Measurements from ENCODE around the gene ALKBH7. TPM values are rescaled to one million over a fixed set of nuclear protein-coding genes. Genes with fewer than 3 reads are reported as not detected.

Gene ALKBH7
- total and polyA plus RNA-seq, 2 of the 13 experiments (the other 11 are each of a cell fraction or from before 2014, with no cell fraction given), result 29.6 to 45.9 TPM

DNA sequence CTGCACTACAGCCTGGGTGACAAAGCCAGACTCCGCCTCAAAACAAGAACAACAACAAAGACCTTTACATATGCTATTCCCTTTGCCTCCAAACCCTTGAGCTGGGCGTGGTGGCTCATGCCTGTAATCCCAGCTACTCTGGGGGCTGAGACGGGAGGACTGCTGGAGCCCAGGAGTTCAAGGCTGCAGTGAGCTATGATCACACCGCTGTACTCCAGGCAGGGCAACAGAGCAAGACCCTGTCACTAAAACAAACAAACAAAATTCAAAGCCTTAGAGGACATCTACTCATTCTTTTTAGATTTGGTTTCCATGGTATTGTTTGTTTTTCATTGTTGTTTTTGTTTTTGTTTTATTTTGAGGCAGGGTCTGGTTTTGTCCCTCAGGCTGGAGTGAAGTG, 47.0 kb upstream of the ALKBH7 start:
- Histone ChIP-seq H3K9me3 (ENCODE audit: low read length) (no peaks in the 10 kb centered on the region), H3K79me2 (ENCODE audit: insufficient read depth, low read length) (no peaks in the 10 kb centered on the region), H3K36me3 (replicated peaks in 1 of 2; ENCODE audit: control insufficient read depth in 1 of 2, insufficient read depth in 2 of 2, low read length in 2 of 2) (no peaks in the 10 kb centered on the region), H3K4me2 (ENCODE audit: low read depth, low read length) (no peak overlapping the region), H3K4me3 (replicated peaks in 1 of 3; ENCODE audit: insufficient read depth in 1 of 3, low read depth in 2 of 3, low read length in 3 of 3) (no peak overlapping the region), H3K9ac (ENCODE audit: insufficient read depth, low read depth, low read length) (no peak overlapping the region), H3K4me1 (ENCODE audit: insufficient read depth, low read length) (no peaks in the 10 kb centered on the region), H3K27me3 (ENCODE audit: control insufficient read depth in 1 of 2, insufficient read depth in 2 of 2, low read length in 2 of 2) (peaks cover 0 to 6% of the 10 kb centered on the region in 2 experiments; a peak in 3 of 5 replicates), H4K20me1 (ENCODE audit: insufficient read depth, low read length) (no peaks in the 10 kb centered on the region), H2AFZ (ENCODE audit: low read length) (no peak overlapping the region), H3K27ac (ENCODE audit: extremely low read length, insufficient read depth, low read length) (no peak overlapping the region)
- FAIRE-seq, result no peak
- CTCF ChIA-PET (ENCODE audit: low intra/inter-chr PET ratio, low total read pairs), result no interaction called here
- POLR2A ChIA-PET, result no interaction called here
- no peak for ATAC-seq
- WGBS (ENCODE audit: low lambda C conversion rate), result 7% methylated on average over 4 of the region's 4 CpGs
- TF ChIP-seq MXD4 (CRISPR knock-in tag; IDR thresholded peaks at IDR 0.05) (no peak), KLF11 (CRISPR knock-in tag; IDR thresholded peaks at IDR 0.05) (no peak), NR2F2 (IDR thresholded peaks at IDR 0.05; ENCODE audit: borderline replicate concordance, low read depth) (no peak), ZNF263 (CRISPR knock-in tag; IDR thresholded peaks at IDR 0.05) (peak; percentile 34; the same call in 1 of the 2 replicates), ZNF121 (CRISPR knock-in tag; IDR thresholded peaks at IDR 0.05) (peak; percentile 86)
- in situ Hi-C loops (cut with HindIII; ENCODE audit: extremely low pct_ligation_motif_present, low pct_unique_long_range_greater_than_20kb) (no loop called here), intact Hi-C loops (cut with micrococcal nuclease; ENCODE audit: unreplicated experiment) (no loop called here)
- no peak for DNase-seq (ENCODE audit: low spot score)
- no TSS peak for BruUV-seq (replicated peaks)

DNA sequence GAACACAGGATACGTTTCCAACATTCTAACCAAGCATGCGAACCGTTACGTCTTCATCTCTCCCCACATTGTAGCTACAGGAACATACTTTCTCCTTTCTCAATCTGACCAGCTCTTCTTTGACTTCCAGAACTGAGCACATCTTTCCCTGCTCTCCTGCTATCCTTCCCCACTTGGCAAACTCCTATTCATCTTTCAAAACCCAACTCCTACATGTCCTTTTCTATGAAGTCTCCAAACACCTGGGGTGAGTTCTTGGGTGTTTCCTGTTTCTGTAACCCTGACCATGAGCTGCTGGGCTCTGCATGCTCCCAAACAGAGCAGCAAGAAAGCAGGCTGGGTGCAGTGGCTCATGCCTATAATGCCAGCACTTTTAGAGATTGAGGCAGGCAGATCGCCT, 45.8 kb upstream of the ALKBH7 start:
- Histone ChIP-seq H4K20me1 (ENCODE audit: insufficient read depth, low read length) (no peaks in the 10 kb centered on the region), H3K36me3 (replicated peaks in 1 of 2; ENCODE audit: control insufficient read depth in 1 of 2, insufficient read depth in 2 of 2, low read length in 2 of 2) (no peaks in the 10 kb centered on the region), H2AFZ (ENCODE audit: low read length) (no peak overlapping the region), H3K27me3 (ENCODE audit: control insufficient read depth in 1 of 2, insufficient read depth in 2 of 2, low read length in 2 of 2) (peaks cover 0 to 8% of the 10 kb centered on the region in 2 experiments; a peak in 3 of 5 replicates), H3K9ac (ENCODE audit: insufficient read depth, low read depth, low read length) (no peak overlapping the region), H3K79me2 (ENCODE audit: insufficient read depth, low read length) (no peaks in the 10 kb centered on the region), H3K4me1 (ENCODE audit: insufficient read depth, low read length) (no peaks in the 10 kb centered on the region), H3K4me2 (ENCODE audit: low read depth, low read length) (no peak overlapping the region), H3K4me3 (replicated peaks in 1 of 3; ENCODE audit: insufficient read depth in 1 of 3, low read depth in 2 of 3, low read length in 3 of 3) (no peak overlapping the region), H3K9me3 (ENCODE audit: low read length) (no peaks in the 10 kb centered on the region), H3K27ac (ENCODE audit: extremely low read length, insufficient read depth, low read length) (no peak overlapping the region)
- no TSS peak for BruUV-seq (replicated peaks)
- intact Hi-C loops (cut with micrococcal nuclease; ENCODE audit: unreplicated experiment) (no loop called here), in situ Hi-C loops (cut with HindIII; ENCODE audit: extremely low pct_ligation_motif_present, low pct_unique_long_range_greater_than_20kb) (no loop called here)
- FAIRE-seq, result no peak
- POLR2A ChIA-PET, result no interaction called here
- TF ChIP-seq RFXANK (CRISPR knock-in tag; IDR thresholded peaks at IDR 0.05) (no peak), ATF2 (CRISPR knock-in tag; IDR thresholded peaks at IDR 0.05) (no peak), MYNN (CRISPR knock-in tag; IDR thresholded peaks at IDR 0.05; ENCODE audit: low read depth) (no peak), EP300 (IDR thresholded peaks at IDR 0.05; ENCODE audit: low read depth in 2 of 2, low read length in 2 of 2) (no peak), EP300 (CRISPR knock-in tag; IDR thresholded peaks at IDR 0.05; ENCODE audit: borderline replicate concordance) (no peak), FOSL1 (CRISPR knock-in tag; IDR thresholded peaks at IDR 0.05; ENCODE audit: borderline replicate concordance) (no peak), NR2F6 (IDR thresholded peaks at IDR 0.05) (no peak), NR2F6 (CRISPR knock-in tag; IDR thresholded peaks at IDR 0.05) (no peak), ZNF224 (CRISPR knock-in tag; IDR thresholded peaks at IDR 0.05) (no peak)
- TF ChIP-seq, protein P1, sequence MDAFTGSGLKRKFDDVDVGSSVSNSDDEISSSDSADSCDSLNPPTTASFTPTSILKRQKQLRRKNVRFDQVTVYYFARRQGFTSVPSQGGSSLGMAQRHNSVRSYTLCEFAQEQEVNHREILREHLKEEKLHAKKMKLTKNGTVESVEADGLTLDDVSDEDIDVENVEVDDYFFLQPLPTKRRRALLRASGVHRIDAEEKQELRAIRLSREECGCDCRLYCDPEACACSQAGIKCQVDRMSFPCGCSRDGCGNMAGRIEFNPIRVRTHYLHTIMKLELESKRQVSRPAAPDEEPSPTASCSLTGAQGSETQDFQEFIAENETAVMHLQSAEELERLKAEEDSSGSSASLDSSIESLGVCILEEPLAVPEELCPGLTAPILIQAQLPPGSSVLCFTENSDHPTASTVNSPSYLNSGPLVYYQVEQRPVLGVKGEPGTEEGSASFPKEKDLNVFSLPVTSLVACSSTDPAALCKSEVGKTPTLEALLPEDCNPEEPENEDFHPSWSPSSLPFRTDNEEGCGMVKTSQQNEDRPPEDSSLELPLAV (CRISPR knock-in tag; conservative IDR thresholded peaks at IDR 0.05; ENCODE audit: low read depth), result no peak
- 14% methylated on average over 5 of the region's 5 CpGs for WGBS (ENCODE audit: low lambda C conversion rate)
- DNase-seq (ENCODE audit: low spot score), result no peak
- CTCF ChIA-PET (ENCODE audit: low intra/inter-chr PET ratio, low total read pairs), result no interaction called here
- ATAC-seq, result no peak
